ENCODE data around the gene ERMP1. TPM values are rescaled to one million over a fixed set of nuclear protein-coding genes. Genes with fewer than 3 reads are reported as not detected.

Gene ERMP1
- total RNA-seq, 2 experiments from 2014 or later = 23.5 to 27.1 TPM

- intact Hi-C loops (cut with micrococcal nuclease) = loop anchor here (10.0 kb wide), 1 partner anchor 916 kb away; the partner anchor contains the start of gene KDM4C
- CTCF ChIA-PET = interaction anchor here (1.0 kb wide), 1 partner anchor 12 kb away, joined by 3 read pairs; no protein-coding TSS in a partner anchor
- H3K27ac Mint-ChIP-seq = no peak overlapping the region
- H3K27me3 Mint-ChIP-seq (ENCODE audit: low read depth) = no peaks in the 10 kb centered on the region
- no peak overlapping the region for H3K4me3 Mint-ChIP-seq
- peaks cover 53% of the 10 kb centered on the region for H3K4me1 Mint-ChIP-seq (ENCODE audit: low read depth)
- no peaks in the 10 kb centered on the region for H3K9me3 Mint-ChIP-seq
- no peak for DNase-seq
- no peaks in the 10 kb centered on the region for H3K36me3 Mint-ChIP-seq (ENCODE audit: low read depth)
Observed at GRCh38 chr9:5838884-5839571, 6.1 kb upstream of the ERMP1 start.

GRCh38 chr9:5835808-5836207 lies 2.9 kb upstream of the ERMP1 start:
- intact Hi-C loops (cut with micrococcal nuclease) = loop anchor here (10.0 kb wide), 1 partner anchor 919 kb away; the partner anchor contains the start of gene KDM4C
- peaks cover 2% of the 10 kb centered on the region for H3K36me3 Mint-ChIP-seq (ENCODE audit: low read depth)
- H3K9me3 Mint-ChIP-seq = no peaks in the 10 kb centered on the region
- peak; percentile 40 for DNase-seq
- H3K4me3 Mint-ChIP-seq = no peak overlapping the region
- no peak overlapping the region for H3K27ac Mint-ChIP-seq
- peaks cover 45% of the 10 kb centered on the region for H3K4me1 Mint-ChIP-seq (ENCODE audit: low read depth)
- H3K27me3 Mint-ChIP-seq (ENCODE audit: low read depth) = no peaks in the 10 kb centered on the region
- CTCF ChIA-PET = interaction anchor here (1.3 to 2.2 kb wide), 3 partner anchors 10 to 218 kb away, joined by 3 to 9 read pairs (median 3); no protein-coding TSS in a partner anchor

GRCh38 chr9:5834214-5834613 lies 1.3 kb upstream of the ERMP1 start:
- Mint-ChIP-seq H3K9me3 (no peaks in the 10 kb centered on the region), H3K36me3 (ENCODE audit: low read depth) (peaks cover 4% of the 10 kb centered on the region), H3K4me1 (ENCODE audit: low read depth) (peaks cover 43% of the 10 kb centered on the region), H3K4me3 (no peak overlapping the region), H3K27me3 (ENCODE audit: low read depth) (no peaks in the 10 kb centered on the region), H3K27ac (no peak overlapping the region)
- CTCF ChIA-PET = interaction anchor here (1.3 to 2.9 kb wide), 4 partner anchors 10 to 472 kb away, joined by 3 to 14 read pairs (median 4); no protein-coding TSS in a partner anchor
- no peak for DNase-seq
- intact Hi-C loops (cut with micrococcal nuclease) = loop anchor here (5.0 to 10.0 kb wide), 3 partner anchors 647 to 921 kb away; partner anchors contain the start of genes INSL6 and KDM4C

DNA sequence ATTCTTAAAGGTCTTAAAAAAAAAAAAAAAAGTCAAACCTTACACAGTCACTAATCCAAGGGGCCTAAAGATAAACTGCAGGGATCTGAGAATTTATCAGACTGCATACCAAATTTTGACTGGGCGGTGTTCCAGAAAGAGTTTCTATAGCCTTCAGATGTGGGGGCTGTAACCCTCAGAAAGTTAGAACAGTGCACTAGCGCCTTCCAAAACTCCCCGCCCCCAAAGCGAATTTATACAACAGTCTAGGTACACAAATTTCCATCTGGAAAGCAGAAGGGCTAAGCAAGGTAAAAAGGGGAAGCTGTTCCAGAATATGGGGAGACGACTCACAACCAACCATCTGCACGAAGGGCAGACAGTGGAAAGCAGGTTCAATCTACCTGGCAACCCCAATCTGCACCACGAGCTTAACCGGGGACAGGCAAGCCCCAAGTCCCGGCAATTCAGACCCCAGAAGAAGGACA lies 813 bp downstream of the ERMP1 start:
- peak overlapping the region; percentile 67 for H3K27ac Mint-ChIP-seq
- intact Hi-C loops (cut with micrococcal nuclease) = loop anchor here (2.0 to 10.0 kb wide), 5 partner anchors 43 to 923 kb away; partner anchors contain the start of genes CD274, INSL6 and KDM4C
- H3K9me3 Mint-ChIP-seq = no peaks in the 10 kb centered on the region
- peaks cover 43% of the 10 kb centered on the region for H3K4me1 Mint-ChIP-seq (ENCODE audit: low read depth)
- peaks cover 12% of the 10 kb centered on the region for H3K36me3 Mint-ChIP-seq (ENCODE audit: low read depth)
- CTCF ChIA-PET = interaction anchor here (0.6 to 2.8 kb wide), 13 partner anchors 11 to 193 kb away, joined by 3 to 30 read pairs (median 3); no protein-coding TSS in a partner anchor
- DNase-seq = peak; percentile 28
- no peaks in the 10 kb centered on the region for H3K27me3 Mint-ChIP-seq (ENCODE audit: low read depth)
- peak overlapping the region; percentile 93 for H3K4me3 Mint-ChIP-seq

DNA sequence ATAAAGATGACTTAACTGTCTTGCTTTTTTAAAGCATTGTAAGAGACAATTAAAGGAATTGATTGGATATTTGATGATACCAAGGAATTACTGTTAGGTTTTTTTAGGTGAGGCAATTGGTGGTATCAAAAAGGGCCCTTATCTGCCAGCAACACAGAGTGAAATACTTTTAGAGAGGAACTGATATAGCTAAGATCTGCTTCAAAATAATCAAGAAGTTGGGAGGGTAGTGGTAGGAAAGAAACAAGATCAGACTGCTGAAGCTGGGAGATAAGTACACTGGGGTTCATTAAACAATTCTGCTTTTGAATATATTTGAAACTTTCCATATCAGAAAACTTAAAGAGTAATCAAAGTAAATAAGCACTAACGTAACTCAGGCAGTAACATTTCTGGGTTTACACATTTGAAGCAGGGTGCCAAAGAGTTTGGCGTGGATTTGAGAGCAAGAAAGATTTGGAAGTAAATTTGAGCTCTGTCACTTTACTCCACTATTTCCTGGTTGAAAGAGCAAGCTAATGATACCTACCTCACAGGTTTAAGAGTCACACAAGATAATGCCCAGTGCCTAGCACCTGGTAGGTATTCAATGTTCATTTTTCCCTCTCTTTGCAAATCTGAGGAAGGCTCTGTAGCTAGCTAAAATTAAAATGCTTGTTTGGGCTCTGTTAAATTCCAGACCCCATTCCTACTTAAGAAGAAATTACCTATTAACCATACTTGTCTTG lies 6.9 kb downstream of the ERMP1 start:
- H3K4me3 Mint-ChIP-seq = no peak overlapping the region
- intact Hi-C loops (cut with micrococcal nuclease) = no loop called here
- no peaks in the 10 kb centered on the region for H3K27me3 Mint-ChIP-seq (ENCODE audit: low read depth)
- H3K4me1 Mint-ChIP-seq (ENCODE audit: low read depth) = peaks cover 22% of the 10 kb centered on the region
- H3K36me3 Mint-ChIP-seq (ENCODE audit: low read depth) = peaks cover 23% of the 10 kb centered on the region
- DNase-seq = no peak
- no peaks in the 10 kb centered on the region for H3K9me3 Mint-ChIP-seq
- no peak overlapping the region for H3K27ac Mint-ChIP-seq
- CTCF ChIA-PET = interaction anchor here (0.9 to 2.6 kb wide), 2 partner anchors 10 to 27 kb away, joined by 3 to 9 read pairs; no protein-coding TSS in a partner anchor

GRCh38 chr9:5825223-5825622 lies 7.7 kb downstream of the ERMP1 start:
- H3K27ac Mint-ChIP-seq = no peak overlapping the region
- peaks cover 17% of the 10 kb centered on the region for H3K4me1 Mint-ChIP-seq (ENCODE audit: low read depth)
- peaks cover 22% of the 10 kb centered on the region for H3K36me3 Mint-ChIP-seq (ENCODE audit: low read depth)
- H3K4me3 Mint-ChIP-seq = no peak overlapping the region
- no peaks in the 10 kb centered on the region for H3K9me3 Mint-ChIP-seq
- DNase-seq = no peak
- CTCF ChIA-PET = interaction anchor here (2.6 kb wide), 1 partner anchor 10 kb away, joined by 9 read pairs; no protein-coding TSS in a partner anchor
- H3K27me3 Mint-ChIP-seq (ENCODE audit: low read depth) = no peaks in the 10 kb centered on the region
- intact Hi-C loops (cut with micrococcal nuclease) = no loop called here

GRCh38 chr9:5820425-5820824 lies 12.5 kb downstream of the ERMP1 start:
- Mint-ChIP-seq H3K27me3 (ENCODE audit: low read depth) (no peaks in the 10 kb centered on the region), H3K9me3 (no peaks in the 10 kb centered on the region), H3K4me3 (no peak overlapping the region), H3K36me3 (ENCODE audit: low read depth) (peaks cover 26% of the 10 kb centered on the region), H3K27ac (no peak overlapping the region), H3K4me1 (ENCODE audit: low read depth) (peaks cover 5% of the 10 kb centered on the region)
- intact Hi-C loops (cut with micrococcal nuclease) = no loop called here
- DNase-seq = no peak
- CTCF ChIA-PET = interaction anchor here (0.6 to 1.3 kb wide), 4 partner anchors 13 to 157 kb away, joined by 3 read pairs; partner anchors contain the start of gene ERMP1

DNA sequence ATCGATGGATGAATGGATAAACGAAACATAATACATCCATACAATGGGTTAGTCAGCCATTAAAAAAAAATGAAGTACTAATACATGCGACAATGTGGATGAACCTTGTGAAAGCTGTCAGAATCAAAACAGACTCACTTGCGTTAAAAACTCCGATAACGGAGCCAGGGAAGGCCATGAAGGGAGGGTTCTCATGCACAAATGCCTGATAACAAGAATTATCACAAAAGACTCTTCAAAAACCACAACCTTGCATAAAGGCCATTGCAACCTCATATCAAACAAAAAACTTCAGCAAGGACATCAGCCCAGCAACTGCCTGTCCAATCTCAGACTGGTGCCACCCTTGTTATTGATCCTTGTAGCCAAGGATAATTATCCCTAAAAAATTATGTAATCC lies 13.7 kb downstream of the ERMP1 start:
- no peaks in the 10 kb centered on the region for H3K9me3 Mint-ChIP-seq
- intact Hi-C loops (cut with micrococcal nuclease) = no loop called here
- H3K4me1 Mint-ChIP-seq (ENCODE audit: low read depth) = no peaks in the 10 kb centered on the region
- no peak overlapping the region for H3K4me3 Mint-ChIP-seq
- H3K27ac Mint-ChIP-seq = no peak overlapping the region
- CTCF ChIA-PET = no interaction called here
- H3K27me3 Mint-ChIP-seq (ENCODE audit: low read depth) = no peaks in the 10 kb centered on the region
- no peak for DNase-seq
- H3K36me3 Mint-ChIP-seq (ENCODE audit: low read depth) = peaks cover 24% of the 10 kb centered on the region

- Mint-ChIP-seq H3K9me3 (no peaks in the 10 kb centered on the region), H3K4me1 (ENCODE audit: low read depth) (no peaks in the 10 kb centered on the region), H3K27ac (no peak overlapping the region), H3K36me3 (ENCODE audit: low read depth) (peaks cover 25% of the 10 kb centered on the region), H3K27me3 (ENCODE audit: low read depth) (no peaks in the 10 kb centered on the region), H3K4me3 (no peak overlapping the region)
- CTCF ChIA-PET = interaction anchor here (0.6 kb wide), 3 partner anchors 62 to 633 kb away, joined by 3 to 4 read pairs (median 3); no protein-coding TSS in a partner anchor
- intact Hi-C loops (cut with micrococcal nuclease) = no loop called here
- DNase-seq = no peak
Observed at GRCh38 chr9:5818424-5819142, 14.3 kb downstream of the ERMP1 start.

DNA sequence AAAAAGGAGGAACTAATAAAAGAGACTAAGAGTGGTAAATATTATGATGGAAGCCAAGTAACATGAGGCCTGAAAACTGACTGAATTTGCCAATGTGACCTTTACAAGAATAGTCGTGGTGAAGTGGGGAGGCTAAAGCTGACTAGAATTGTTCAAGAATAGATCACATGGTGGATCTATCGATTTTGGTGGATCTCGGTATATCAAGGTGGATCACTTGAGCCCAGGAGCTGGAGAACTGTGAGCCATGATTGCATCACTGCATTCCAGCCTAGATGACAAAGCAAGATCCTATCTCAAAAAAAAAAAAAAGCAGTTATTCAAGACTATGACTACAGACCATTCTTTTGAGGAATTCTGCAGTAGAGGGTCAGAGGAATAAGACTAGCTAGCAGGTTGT lies 15.1 kb downstream of the ERMP1 start:
- no peak for DNase-seq
- Mint-ChIP-seq H3K9me3 (no peaks in the 10 kb centered on the region), H3K4me3 (no peak overlapping the region), H3K27me3 (ENCODE audit: low read depth) (no peaks in the 10 kb centered on the region), H3K36me3 (ENCODE audit: low read depth) (peaks cover 24% of the 10 kb centered on the region), H3K4me1 (ENCODE audit: low read depth) (no peaks in the 10 kb centered on the region), H3K27ac (no peak overlapping the region)
- CTCF ChIA-PET = interaction anchor here (0.6 kb wide), 2 partner anchors 62 to 632 kb away, joined by 3 read pairs; no protein-coding TSS in a partner anchor
- intact Hi-C loops (cut with micrococcal nuclease) = no loop called here

DNA sequence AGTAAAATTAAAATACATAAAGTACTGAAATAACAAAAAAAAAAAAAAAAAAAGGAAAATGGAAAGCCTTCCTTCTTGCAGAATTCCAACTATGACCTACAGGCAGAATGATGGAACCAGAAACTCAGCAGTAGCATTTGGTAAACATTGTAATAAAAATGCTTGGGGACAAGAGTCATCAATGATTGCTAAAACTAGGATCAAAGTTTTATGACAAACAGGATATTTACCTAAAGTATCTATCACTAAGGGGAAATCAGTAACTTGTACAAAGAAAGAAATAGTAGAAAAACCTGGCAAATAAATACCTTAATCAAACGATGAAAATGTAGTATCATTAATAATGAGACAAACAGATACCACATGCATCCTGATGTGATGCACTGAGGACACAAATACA lies 17.5 kb downstream of the ERMP1 start:
- Mint-ChIP-seq H3K27me3 (ENCODE audit: low read depth) (no peaks in the 10 kb centered on the region), H3K4me1 (ENCODE audit: low read depth) (no peaks in the 10 kb centered on the region), H3K4me3 (no peak overlapping the region), H3K27ac (no peak overlapping the region), H3K9me3 (no peaks in the 10 kb centered on the region), H3K36me3 (ENCODE audit: low read depth) (peaks cover 22% of the 10 kb centered on the region)
- no peak for DNase-seq
- intact Hi-C loops (cut with micrococcal nuclease) = no loop called here
- CTCF ChIA-PET = no interaction called here
